Lower leg skin (tissue), 3 donors: ENCODE results near the gene MBD3L3.

Source experiments
- POLR2A ChIP-seq, 2 donors: fragments of 450-650 bp; IDR thresholded peaks; one replicate each; pipeline ENCODE4 v1.6.1; 2016 to 2017; ENCODE audit warnings: antibody characterized with exemption in 2 of 2, mild to moderate bottlenecking in 1 of 2, moderate library complexity in 1 of 2
- TF ChIP-seq, protein P1 (sequence below), 3 donors: fragments of 450-650 bp; IDR thresholded peaks; one replicate each; pipeline ENCODE4 v1.5.1; 2016; ENCODE audit warnings: antibody characterized with exemption in 3 of 3, mild to moderate bottlenecking in 3 of 3, moderate library complexity in 2 of 3

DNA sequence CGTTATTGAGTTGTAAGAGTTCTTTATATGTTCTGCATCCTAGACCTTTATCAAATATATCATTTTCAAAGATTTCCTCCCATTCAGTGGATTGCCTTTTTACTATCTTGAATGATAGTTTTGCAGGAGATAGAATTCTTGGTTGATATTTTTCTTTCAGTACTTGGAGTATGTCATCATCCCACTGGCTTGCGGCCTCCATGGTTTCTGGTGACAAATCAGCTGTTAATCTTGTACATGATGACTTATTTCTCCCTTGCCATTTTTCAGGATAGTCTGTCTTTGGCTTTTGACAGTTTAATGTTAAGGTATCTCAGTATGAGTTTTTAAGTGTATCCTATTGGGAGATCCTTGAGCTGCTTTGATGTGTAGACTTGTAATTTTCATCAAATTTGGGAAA, 19.5 kb upstream of the MBD3L3 start:
- TF ChIP-seq, protein P1, sequence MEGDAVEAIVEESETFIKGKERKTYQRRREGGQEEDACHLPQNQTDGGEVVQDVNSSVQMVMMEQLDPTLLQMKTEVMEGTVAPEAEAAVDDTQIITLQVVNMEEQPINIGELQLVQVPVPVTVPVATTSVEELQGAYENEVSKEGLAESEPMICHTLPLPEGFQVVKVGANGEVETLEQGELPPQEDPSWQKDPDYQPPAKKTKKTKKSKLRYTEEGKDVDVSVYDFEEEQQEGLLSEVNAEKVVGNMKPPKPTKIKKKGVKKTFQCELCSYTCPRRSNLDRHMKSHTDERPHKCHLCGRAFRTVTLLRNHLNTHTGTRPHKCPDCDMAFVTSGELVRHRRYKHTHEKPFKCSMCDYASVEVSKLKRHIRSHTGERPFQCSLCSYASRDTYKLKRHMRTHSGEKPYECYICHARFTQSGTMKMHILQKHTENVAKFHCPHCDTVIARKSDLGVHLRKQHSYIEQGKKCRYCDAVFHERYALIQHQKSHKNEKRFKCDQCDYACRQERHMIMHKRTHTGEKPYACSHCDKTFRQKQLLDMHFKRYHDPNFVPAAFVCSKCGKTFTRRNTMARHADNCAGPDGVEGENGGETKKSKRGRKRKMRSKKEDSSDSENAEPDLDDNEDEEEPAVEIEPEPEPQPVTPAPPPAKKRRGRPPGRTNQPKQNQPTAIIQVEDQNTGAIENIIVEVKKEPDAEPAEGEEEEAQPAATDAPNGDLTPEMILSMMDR (IDR thresholded peaks at IDR 0.05) = no peak
- no peak for TF ChIP-seq POLR2A (IDR thresholded peaks at IDR 0.05)
